GM19463 (cell line): Measurements from ENCODE around the gene EPS15.
"Not testable (repeated sequence)": the region's sequence is repeated elsewhere in the genome, so short reads cannot be mapped to it uniquely, and the experiment has no call there.

Experiments
- ATAC-seq: cut with Tn5 transposase; IDR thresholded peaks from one replicate; pipeline ENCODE4 v1.9.1; 2021; ENCODE audit warnings: mild to moderate bottlenecking, moderate library complexity; ENCODE audit not compliant: unreplicated experiment

The EPS15 gene

DNA sequence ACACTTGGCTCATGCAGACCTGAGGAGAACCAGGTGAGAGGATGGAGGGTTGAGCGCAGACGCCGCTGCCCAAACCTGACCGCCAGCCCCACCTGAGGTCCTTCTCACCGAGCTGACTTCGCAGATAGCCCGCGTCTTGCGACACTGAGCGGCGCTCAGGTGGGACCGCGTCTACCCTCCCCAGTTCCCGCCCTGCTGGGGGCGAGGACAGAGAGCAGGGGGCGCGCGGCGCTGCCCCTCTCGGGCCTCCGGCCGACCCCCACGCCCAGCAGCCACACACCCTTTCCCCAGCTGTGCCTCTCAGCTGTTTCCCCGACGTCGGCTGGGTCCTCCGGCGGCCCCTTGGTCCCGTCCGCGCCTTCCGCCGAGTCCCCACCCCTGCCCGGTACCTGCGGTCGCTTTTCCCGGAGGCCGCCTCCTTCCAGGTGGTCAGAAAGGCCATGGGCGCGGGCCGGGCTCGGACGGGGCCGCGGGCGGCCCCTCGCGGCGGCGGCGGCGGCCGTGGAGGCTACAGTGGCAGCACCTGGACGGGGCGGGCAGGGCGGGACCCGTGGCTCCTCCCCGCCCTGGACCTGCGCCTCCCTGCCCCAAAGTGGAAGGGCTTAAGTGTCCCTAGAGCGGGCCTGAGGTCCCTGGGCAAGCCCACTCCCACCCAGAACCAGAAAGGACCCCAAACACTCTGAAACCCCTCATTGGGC is 174.3 kb downstream of the EPS15 start:
- ATAC-seq: no peak

DNA sequence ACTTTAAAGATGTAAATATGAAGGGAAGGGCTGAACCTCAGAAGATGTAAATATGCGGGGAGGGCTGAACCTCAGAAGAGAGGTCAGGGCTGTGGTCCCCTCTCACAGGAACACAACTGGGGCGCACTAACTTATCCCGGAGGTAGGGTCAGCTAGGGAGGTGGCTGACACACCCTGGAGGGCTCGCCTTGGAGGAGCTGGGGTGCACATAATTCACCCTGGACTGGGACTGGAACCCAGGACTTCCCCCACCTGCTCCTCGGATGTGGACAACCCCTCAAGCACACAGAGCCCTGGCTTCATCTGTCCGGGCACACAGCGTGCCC is 174.8 kb downstream of the EPS15 start:
- ATAC-seq: no peak

DNA sequence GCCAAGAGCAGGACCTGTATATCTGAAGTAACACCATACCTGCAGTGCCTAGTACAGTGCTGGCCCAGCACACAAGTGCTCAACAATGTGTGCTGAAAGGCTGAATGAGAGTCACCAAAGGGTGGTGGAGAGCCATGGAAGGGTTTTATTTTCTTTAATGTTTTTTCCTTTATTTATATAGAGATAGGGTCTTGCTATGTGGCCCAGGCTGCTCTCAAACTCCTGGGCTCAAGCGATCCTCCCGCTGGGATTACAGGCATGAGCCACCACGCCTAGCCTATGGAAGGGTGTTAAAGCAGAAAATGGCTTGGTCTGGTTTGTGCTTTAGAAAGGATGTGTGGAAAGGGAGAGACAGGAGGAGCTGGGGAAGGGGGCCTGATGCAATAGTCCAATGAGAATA is 175.4 kb downstream of the EPS15 start:
- no peak for ATAC-seq

DNA sequence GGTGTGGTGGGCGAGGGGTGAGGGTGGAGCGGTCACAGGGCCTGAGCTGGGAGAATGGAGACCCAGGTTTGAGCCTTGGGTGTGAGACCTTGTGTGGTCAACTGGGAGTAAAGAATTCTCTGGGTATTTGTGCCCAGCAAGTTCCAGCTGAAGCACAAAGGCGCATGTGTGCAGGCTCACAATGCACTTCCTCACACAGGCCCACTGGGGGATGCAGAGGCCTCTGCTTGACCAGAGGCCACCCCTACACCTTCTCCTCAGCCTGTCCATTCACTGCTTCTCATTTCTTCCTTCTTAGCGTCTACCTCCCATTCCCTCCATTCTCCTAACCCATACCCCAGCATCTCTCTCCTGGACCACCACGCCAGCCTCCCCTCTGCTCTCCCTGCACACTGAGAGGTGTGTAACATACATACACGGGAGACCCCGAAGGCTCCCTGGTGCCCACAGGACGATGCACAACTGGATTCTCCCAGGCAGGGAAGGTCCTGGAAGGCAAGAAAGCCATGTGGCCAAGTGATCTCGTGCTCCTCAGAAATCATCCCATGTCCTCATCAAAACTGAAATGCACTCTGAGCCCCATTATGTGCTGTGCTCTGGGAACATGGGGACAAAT is 176.4 kb downstream of the EPS15 start:
- ATAC-seq: no peak

DNA sequence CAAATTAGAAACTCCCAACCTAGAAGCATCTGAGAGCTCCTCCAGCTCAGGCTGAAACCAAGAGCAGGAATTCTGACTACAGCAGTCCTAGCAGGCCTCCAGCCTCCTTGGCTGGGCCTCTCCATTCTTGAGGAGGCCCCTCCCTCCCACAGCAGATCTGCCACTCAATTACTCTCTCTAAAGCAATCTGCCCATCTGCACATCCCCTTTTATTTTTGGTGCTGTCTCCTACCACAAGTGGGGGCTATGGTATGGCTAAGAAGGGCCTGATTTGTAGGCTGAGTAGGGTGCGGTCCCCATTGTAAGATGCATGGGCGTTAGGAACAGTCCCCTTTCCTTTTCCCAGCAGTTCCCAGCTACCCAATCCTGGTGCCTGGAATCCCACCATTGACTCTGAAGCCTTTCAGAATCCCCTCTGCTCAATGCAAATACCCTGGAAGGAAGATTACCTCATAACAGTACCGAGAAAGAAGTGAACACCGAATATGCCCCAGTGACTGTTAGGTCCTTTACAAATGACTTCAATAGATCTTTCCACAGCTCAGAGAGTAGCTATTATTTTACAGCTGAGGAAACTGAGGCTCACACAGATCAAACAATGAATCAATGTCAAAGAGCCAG is 177.1 kb downstream of the EPS15 start:
- peak; percentile 54 for ATAC-seq

- ATAC-seq: no peak
Observed at GRCh38 chr1:51340380-51340779, 178.7 kb downstream of the EPS15 start.

GRCh38 chr1:51336711-51337110 is 182.4 kb downstream of the EPS15 start:
- no peak for ATAC-seq

- ATAC-seq: no peak
Observed at GRCh38 chr1:51336004-51336403, 183.1 kb downstream of the EPS15 start.

GRCh38 chr1:51331206-51332100 is 187.6 kb downstream of the EPS15 start:
- peak; percentile 73 for ATAC-seq

DNA sequence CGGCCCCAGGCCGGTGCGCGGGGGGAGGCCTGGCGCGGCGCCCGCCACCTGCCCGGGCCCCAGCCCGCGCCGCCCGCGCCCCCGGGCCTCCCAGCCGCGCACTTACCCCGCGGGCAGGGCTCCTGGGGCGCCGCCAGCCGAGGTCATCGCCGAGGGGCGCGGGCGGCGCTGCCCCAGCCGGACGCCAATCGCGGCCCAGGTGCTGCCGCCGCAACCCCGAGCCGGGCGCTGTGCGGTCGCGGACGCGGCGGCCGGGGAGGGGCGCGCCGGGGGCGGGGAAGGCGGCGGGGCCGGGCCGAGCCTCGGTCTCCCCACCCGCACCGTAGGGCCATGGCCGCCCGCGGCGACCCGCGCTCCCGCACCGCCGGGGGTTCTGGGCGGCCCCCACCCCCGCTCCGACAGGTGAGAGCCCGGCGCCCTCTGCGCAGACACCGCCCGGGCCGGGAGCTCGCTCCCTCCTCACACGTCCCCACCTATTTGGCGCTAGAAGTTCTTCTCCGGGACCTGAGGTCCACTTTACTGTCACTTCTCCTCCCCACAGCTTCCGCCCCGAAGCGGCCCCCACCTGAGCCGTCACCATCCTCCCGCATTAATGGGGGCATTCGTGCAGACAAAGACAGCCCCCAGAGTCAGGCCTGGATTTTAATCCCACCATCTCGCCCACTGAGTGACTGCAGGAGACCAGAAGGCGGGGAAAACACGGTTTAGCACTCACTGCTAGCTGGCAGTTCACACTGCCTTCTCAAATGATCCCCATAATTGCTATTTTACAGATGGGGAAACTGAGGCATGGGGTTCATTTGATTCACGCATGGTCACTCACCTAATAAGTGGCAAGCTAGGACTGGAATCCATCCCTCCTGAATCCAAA is 188.5 kb downstream of the EPS15 start, which contains the start of gene TTC39A:
TTC39A (minus strand) TSS at position 232 of the 871 bp plus-strand sequence; CDS start at position 147, 85 bp downstream.
- no peak for ATAC-seq

- ATAC-seq: no peak
Observed at GRCh38 chr1:51329443-51330325, 189.4 kb downstream of the EPS15 start.

DNA sequence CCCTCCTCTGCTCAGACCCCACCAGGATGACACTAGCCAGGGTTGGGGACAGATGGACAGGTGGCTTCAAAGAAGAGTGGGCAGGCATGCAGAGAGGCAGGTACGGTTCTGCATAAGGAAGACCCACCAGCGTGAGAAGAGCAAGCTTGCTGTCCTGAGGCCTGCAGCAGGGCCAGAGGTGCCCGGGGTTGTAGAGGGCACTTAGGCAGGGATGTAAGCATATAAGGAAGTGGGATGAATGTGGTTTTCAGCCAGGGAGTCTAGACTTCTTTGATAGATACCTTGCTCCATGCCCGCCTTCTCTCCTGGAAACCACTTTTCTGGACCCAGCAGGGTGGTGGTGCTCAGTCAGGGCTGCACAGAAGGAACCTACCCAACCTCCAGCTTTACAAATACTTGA is 190.1 kb downstream of the EPS15 start:
- no peak for ATAC-seq

- ATAC-seq: no peak
Observed at GRCh38 chr1:51328279-51328678, 190.8 kb downstream of the EPS15 start.

DNA sequence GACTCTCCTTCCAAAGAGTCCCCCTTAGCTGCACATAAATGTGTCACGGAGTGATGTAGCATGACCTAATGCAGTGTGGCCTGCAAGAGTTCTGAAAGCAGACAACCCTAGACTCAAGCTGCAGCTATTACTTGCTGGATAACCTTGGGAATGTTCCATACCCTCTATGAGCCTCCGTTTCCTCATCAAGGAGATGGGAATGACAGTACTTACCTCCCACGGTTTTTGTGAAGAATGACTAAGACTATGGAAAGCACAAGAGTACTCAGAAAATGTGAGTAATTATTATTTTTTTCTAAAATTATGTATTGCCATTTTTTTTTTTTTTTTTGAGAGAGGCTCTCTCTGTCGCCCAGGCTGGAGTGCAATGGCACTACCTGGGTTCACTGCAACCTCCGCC is 191.7 kb downstream of the EPS15 start:
- no peak for ATAC-seq

DNA sequence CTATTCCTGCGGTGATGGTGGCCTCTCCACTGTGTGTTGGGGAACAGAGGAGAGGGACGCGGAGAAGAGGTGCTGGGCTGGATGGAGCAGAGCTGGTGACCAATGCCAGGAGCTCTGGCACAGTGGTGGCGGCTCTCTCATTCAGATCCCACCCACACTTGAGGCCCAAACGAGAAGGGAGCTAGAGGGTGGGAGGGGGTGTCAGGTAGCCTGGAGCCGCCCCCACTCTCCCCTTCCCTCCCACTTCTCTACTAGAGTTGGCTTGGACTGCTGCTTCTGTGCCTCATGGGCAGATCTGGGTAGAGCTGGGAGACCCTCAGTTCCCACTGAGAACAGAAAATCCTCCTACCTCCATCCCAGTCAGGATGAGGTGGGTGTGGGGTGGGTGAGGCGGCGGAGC is 192.2 kb downstream of the EPS15 start:
- no peak for ATAC-seq

GRCh38 chr1:51325878-51326755 is 192.9 kb downstream of the EPS15 start:
- no peak for ATAC-seq

DNA sequence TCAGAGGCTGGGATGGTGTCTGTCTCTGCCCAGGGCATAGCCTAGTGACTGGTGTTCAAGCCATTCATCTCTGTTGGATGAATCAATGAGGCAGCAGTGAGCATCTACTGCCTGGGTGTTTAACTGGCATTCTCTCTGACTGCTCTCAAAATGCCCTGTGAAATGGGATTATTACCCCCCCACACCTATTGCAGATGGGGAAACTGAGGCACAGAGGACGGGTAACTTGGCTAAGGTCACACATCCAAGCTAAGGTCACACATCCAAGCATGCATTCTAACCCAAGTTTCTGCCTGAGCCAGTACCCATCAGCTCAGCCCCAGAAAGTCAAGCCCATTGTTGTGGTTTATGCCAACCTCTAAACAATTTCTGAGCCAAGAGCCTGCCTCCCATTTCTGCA is 193.7 kb downstream of the EPS15 start:
- no peak for ATAC-seq

DNA sequence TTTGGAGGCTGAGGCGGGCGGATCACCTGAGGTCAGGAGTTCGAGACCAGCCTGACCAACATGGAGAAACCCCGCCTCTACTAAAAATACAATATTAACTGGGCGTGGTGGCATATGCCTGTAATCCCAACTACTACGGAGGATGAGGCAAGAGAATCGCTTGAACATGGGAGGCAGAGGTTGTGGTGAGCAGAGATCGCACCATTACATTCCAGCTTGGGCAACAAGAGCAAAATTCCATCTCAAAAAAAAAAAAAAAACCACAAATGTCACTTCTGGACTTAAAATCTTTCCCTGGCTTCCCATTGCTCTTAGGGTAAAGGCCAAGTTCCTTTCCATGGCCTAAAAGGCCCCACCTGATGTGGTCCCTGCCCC is 194.1 kb downstream of the EPS15 start:
- ATAC-seq: not testable (repeated sequence)
